Gastrocnemius medialis (tissue), 4 donors: Measurements from ENCODE around the gene CABCOCO1. TPM values are rescaled to one million over a fixed set of nuclear protein-coding genes. Genes with fewer than 3 reads are reported as not detected.
"Not testable (repeated sequence)": the region's sequence is repeated elsewhere in the genome, so short reads cannot be mapped to it uniquely, and the experiment has no call there.

ENCODE experiments used
- ATAC-seq, 2 donors: fragments of 150-250 bp; one replicate each; pipeline ENCODE4 v1.9.1; 2016
- DNase-seq, 2 donors: peaks; one replicate each; pipeline ENCODE4 v3.0.0-alpha.2; 2019
- H3K27ac ChIP-seq, 4 donors: fragments of 200-600 bp; sonication (generic); 1 replicate in 1 of 4; 2 replicates in 3 of 4; pipeline ENCODE4 v1.5.1; 2016 to 2018; ENCODE audit warnings: mild to moderate bottlenecking in 2 of 4, moderate library complexity in 1 of 4
- H3K27me3 ChIP-seq, 3 donors: fragments of 200-600 bp; sonication (generic) in 2 of 3; 1 replicate in 1 of 3; 2 replicates in 2 of 3; pipeline versions ENCODE4 v1.5.1 to v1.6.0; 2016 to 2019; ENCODE audit warnings: mild to moderate bottlenecking in 1 of 3, moderate library complexity in 1 of 3
- H3K36me3 ChIP-seq, 2 donors: fragments of 200-600 bp; sonication (generic) in 1 of 2; one replicate each; pipeline ENCODE4 v1.5.1; 2017 to 2018
- H3K4me1 ChIP-seq, 2 donors: fragments of 200-600 bp; sonication (generic) in 1 of 2; one replicate each; pipeline ENCODE4 v1.5.1; 2016 to 2017; ENCODE audit warnings: mild to moderate bottlenecking in 2 of 2
- H3K4me3 ChIP-seq, 4 donors: fragments of 200-600 bp; sonication (generic) in 3 of 4; 1 replicate in 1 of 4; 2 replicates in 3 of 4; pipeline ENCODE4 v1.5.1; 2016 to 2019; ENCODE audit warnings: mild to moderate bottlenecking in 2 of 4
- H3K9me3 ChIP-seq, 3 donors: fragments of 200-600 bp; sonication (generic) in 2 of 3; 1 replicate in 1 of 3; 2 replicates in 2 of 3; pipeline ENCODE4 v1.5.1; 2016 to 2019
- CTCF ChIP-seq, 5 experiments: fragments of 450-650 bp in 3 of 5; fragments of 200-600 bp in 2 of 5; sonication (generic) in 2 of 5; IDR thresholded peaks in 4 of 5; conservative IDR thresholded peaks in 1 of 5; 1 replicate in 4 of 5; 2 replicates in 1 of 5; pipeline ENCODE4 v1.5.1; 2016 to 2019; ENCODE audit warnings: antibody characterized with exemption in 5 of 5, mild to moderate bottlenecking in 3 of 5, moderate library complexity in 3 of 5
- POLR2A ChIP-seq, 2 donors: fragments of 450-650 bp; IDR thresholded peaks; one replicate each; pipeline ENCODE4 v1.6.1; 2017; ENCODE audit warnings: antibody characterized with exemption in 2 of 2, mild to moderate bottlenecking in 2 of 2, moderate library complexity in 2 of 2
- in situ Hi-C, 4 donors: fragments of 200-750 bp; cut with MboI; loops; one replicate each; pipeline versions ENCODE4 v1.15.0 to v1.8.0; 2017; ENCODE audit warnings: low sequenced_read_pairs in 4 of 4
- intact Hi-C: fragments of 100-400 bp; cut with DNase I; formaldehyde crosslinking; loops from one replicate; pipeline ENCODE4 v1.15.1; 2023; ENCODE audit warnings: low total_unique reads
- total RNA-seq, 4 donors: library from RNA; depleted of rRNA; stranded (reverse); fragments of >200 nt; gene quantifications; one replicate each; pipeline versions ENCODE4 v1.1.0 to v1.2.3, GENCODE V29; 2016

The CABCOCO1 gene
- total RNA-seq, 4 donors from 2014 or later: not detected

- DNase-seq (no peak), ATAC-seq (no peak)
- Histone ChIP-seq H3K4me3 (no peak overlapping the region), H3K9me3 (no peaks in the 10 kb centered on the region), H3K36me3 (no peaks in the 10 kb centered on the region), H3K4me1 (no peaks in the 10 kb centered on the region), H3K27ac (no peak overlapping the region), H3K27me3 (no peaks in the 10 kb centered on the region)
- intact Hi-C loops (no loop called here), in situ Hi-C loops (no loop called here)
- TF ChIP-seq CTCF (IDR thresholded peaks at IDR 0.05 in 4 of 5, conservative IDR thresholded peaks at IDR 0.05 in 1 of 5) (no peak), POLR2A (IDR thresholded peaks at IDR 0.05) (no peak)
Observed at GRCh38 chr10:61684894-61685507, 22.3 kb downstream of the CABCOCO1 start.

- Histone ChIP-seq H3K9me3 (no peaks in the 10 kb centered on the region), H3K36me3 (no peaks in the 10 kb centered on the region), H3K4me3 (no peak overlapping the region), H3K4me1 (no peaks in the 10 kb centered on the region), H3K27me3 (no peaks in the 10 kb centered on the region), H3K27ac (no peak overlapping the region)
- intact Hi-C loops (no loop called here), in situ Hi-C loops (no loop called here)
- TF ChIP-seq CTCF (IDR thresholded peaks at IDR 0.05 in 4 of 5, conservative IDR thresholded peaks at IDR 0.05 in 1 of 5) (no peak), POLR2A (IDR thresholded peaks at IDR 0.05) (no peak)
- no peak for DNase-seq
- no peak for ATAC-seq
Observed at GRCh38 chr10:61688551-61689308, 26.0 kb downstream of the CABCOCO1 start.

- DNase-seq, H3K27me3 ChIP-seq, intact Hi-C loops, ATAC-seq, H3K4me3 ChIP-seq, H3K36me3 ChIP-seq, H3K27ac ChIP-seq, H3K9me3 ChIP-seq, H3K4me1 ChIP-seq, in situ Hi-C loops: not testable (repeated sequence)
Observed at GRCh38 chr10:61691667-61692066, 28.9 kb downstream of the CABCOCO1 start.

GRCh38 chr10:61692447-61693010 lies 29.8 kb downstream of the CABCOCO1 start:
- no peaks in the 10 kb centered on the region for H3K4me1 ChIP-seq
- TF ChIP-seq POLR2A (IDR thresholded peaks at IDR 0.05) (no peak), CTCF (IDR thresholded peaks at IDR 0.05 in 4 of 5, conservative IDR thresholded peaks at IDR 0.05 in 1 of 5) (no peak)
- H3K27me3 ChIP-seq: no peaks in the 10 kb centered on the region
- no peak overlapping the region for H3K4me3 ChIP-seq
- intact Hi-C loops (no loop called here), in situ Hi-C loops (no loop called here)
- no peak overlapping the region for H3K27ac ChIP-seq
- H3K9me3 ChIP-seq: no peaks in the 10 kb centered on the region
- H3K36me3 ChIP-seq: no peaks in the 10 kb centered on the region
- no peak for ATAC-seq
- DNase-seq: no peak

- Histone ChIP-seq H3K4me1 (peaks cover 0 to 2% of the 10 kb centered on the region in 2 donors), H3K27me3 (no peaks in the 10 kb centered on the region), H3K27ac (no peak overlapping the region), H3K4me3 (no peak overlapping the region), H3K36me3 (no peaks in the 10 kb centered on the region), H3K9me3 (no peaks in the 10 kb centered on the region)
- DNase-seq (no peak), ATAC-seq (no peak)
- intact Hi-C loops: no loop called here
- TF ChIP-seq POLR2A (IDR thresholded peaks at IDR 0.05) (no peak), CTCF (IDR thresholded peaks at IDR 0.05 in 4 of 5, conservative IDR thresholded peaks at IDR 0.05 in 1 of 5) (no peak)
- in situ Hi-C loops: no loop called here
Observed at GRCh38 chr10:61698968-61699655, 36.4 kb downstream of the CABCOCO1 start.
